MCF 10A (cell line): Measurements from ENCODE around the gene CDC25C. TPM values are rescaled to one million over a fixed set of nuclear protein-coding genes. Genes with fewer than 3 reads are reported as not detected.

ENCODE experiments used
- BruUV-seq: library from RNA; stranded (reverse); fragments of 400-500 nt; replicated peaks from 2 replicates; lab custom pipeline; 2021; lab: Mats Ljungman, UMichigan
- CTCF ChIA-PET: fragments of 300-600 bp; sonication (Branson Sonifier 250); formaldehyde crosslinking; extraction: SDS; loops from one replicate; lab custom pipeline; 2021; ENCODE audit warnings: antibody characterized with exemption, inconsistent platforms; lab: Yijun Ruan, JAX
- POLR2A ChIA-PET: fragments of 300-600, 350-650 bp; sonication (Branson Sonifier 250); formaldehyde crosslinking; extraction: SDS; loops from one replicate; lab custom pipeline; 2020; ENCODE audit warnings: antibody characterized with exemption, inconsistent platforms; lab: Yijun Ruan, JAX
- DNase-seq: peaks from one replicate; pipeline ENCODE4 v3.0.0-alpha.2; 2018; ENCODE audit not compliant: unreplicated experiment
- H3K27ac Mint-ChIP-seq: one replicate; pipeline ENCODE4 v1.8.0; 2022; ENCODE audit warnings: mild to moderate bottlenecking, low read depth, mixed read lengths; ENCODE audit not compliant: unreplicated experiment
- H3K27me3 Mint-ChIP-seq: one replicate; pipeline ENCODE4 v1.8.0; 2022; ENCODE audit warnings: mixed read lengths; ENCODE audit not compliant: insufficient read depth, unreplicated experiment
- H3K36me3 Mint-ChIP-seq: one replicate; pipeline ENCODE4 v1.8.0; 2022; ENCODE audit warnings: mild to moderate bottlenecking, moderate library complexity, mixed read lengths; ENCODE audit not compliant: insufficient read depth, unreplicated experiment
- H3K4me1 Mint-ChIP-seq: one replicate; pipeline ENCODE4 v1.8.0; 2022; ENCODE audit warnings: mixed read lengths; ENCODE audit not compliant: insufficient read depth, unreplicated experiment
- H3K4me3 Mint-ChIP-seq: one replicate; pipeline ENCODE4 v1.8.0; 2022; ENCODE audit warnings: mild to moderate bottlenecking, moderate library complexity, mixed read lengths; ENCODE audit not compliant: unreplicated experiment
- H3K9me3 Mint-ChIP-seq: one replicate; pipeline ENCODE4 v1.8.0; 2022; ENCODE audit warnings: mixed read lengths; ENCODE audit not compliant: unreplicated experiment
- intact Hi-C: fragments of 100-400 bp; cut with micrococcal nuclease; formaldehyde crosslinking; loops from 2 replicates; pipeline ENCODE4 v1.14.1; 2022
- total RNA-seq: library from RNA; stranded (reverse); gene quantifications from 2 replicates; pipeline ENCODE4 v1.2.3, GENCODE V29; 2022
- TF ChIP-seq, protein P1 (sequence below): fragments of 200-600 bp; IDR thresholded peaks from one replicate; pipeline ENCODE4 v1.8.0; 2022; ENCODE audit warnings: antibody characterized with exemption, mild to moderate bottlenecking; ENCODE audit not compliant: unreplicated experiment

CDC25C gene
- total RNA-seq, 1 experiment from 2014 or later, result 12.2 TPM

DNA sequence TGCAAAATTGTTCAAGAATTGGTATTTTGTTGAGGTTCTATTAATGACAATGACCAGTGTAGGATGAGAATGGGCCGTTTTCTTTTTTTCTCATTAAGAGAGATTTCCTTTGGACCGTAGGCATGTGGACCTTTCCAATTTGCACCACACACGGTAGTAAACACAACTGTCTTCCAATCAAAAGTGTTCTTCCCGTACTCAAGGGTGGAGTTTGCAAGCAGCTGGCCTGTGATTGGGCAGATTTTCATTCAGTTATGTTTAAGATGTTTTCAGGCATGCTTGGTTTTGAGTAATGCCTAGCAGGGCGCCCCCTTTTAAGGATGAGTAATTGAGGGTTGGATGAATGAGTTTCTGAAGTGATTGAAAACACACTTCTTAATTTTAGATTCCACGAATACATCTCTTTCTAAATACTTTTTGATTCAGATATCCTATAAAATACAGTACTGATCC, 23.3 kb upstream of the CDC25C start:
- H3K9me3 Mint-ChIP-seq, result peaks cover 9% of the 10 kb centered on the region
- no TSS peak for BruUV-seq
- POLR2A ChIA-PET, result interaction anchor here (0.5 to 9.3 kb wide), 19 partner anchors 11 to 808 kb away, joined by 3 to 395 read pairs (median 5); partner anchors contain the start of genes BRD8, CDC23, CDC25C and EGR1
- peak overlapping the region; percentile 98 for H3K27ac Mint-ChIP-seq
- H3K4me3 Mint-ChIP-seq, result peak overlapping the region; percentile 99
- no peaks in the 10 kb centered on the region for H3K27me3 Mint-ChIP-seq
- peak; percentile 86 for DNase-seq
- TF ChIP-seq, protein P1, sequence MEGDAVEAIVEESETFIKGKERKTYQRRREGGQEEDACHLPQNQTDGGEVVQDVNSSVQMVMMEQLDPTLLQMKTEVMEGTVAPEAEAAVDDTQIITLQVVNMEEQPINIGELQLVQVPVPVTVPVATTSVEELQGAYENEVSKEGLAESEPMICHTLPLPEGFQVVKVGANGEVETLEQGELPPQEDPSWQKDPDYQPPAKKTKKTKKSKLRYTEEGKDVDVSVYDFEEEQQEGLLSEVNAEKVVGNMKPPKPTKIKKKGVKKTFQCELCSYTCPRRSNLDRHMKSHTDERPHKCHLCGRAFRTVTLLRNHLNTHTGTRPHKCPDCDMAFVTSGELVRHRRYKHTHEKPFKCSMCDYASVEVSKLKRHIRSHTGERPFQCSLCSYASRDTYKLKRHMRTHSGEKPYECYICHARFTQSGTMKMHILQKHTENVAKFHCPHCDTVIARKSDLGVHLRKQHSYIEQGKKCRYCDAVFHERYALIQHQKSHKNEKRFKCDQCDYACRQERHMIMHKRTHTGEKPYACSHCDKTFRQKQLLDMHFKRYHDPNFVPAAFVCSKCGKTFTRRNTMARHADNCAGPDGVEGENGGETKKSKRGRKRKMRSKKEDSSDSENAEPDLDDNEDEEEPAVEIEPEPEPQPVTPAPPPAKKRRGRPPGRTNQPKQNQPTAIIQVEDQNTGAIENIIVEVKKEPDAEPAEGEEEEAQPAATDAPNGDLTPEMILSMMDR, result no peak
- intact Hi-C loops, result loop anchor here (5.0 to 10.0 kb wide), 2 partner anchors 133 to 150 kb away; no protein-coding TSS in a partner anchor
- peaks cover 15% of the 10 kb centered on the region for H3K36me3 Mint-ChIP-seq
- peaks cover 47% of the 10 kb centered on the region for H3K4me1 Mint-ChIP-seq
- CTCF ChIA-PET, result interaction anchor here (0.6 to 8.0 kb wide), 19 partner anchors 15 to 192 kb away, joined by 3 to 323 read pairs (median 13); partner anchors contain the start of genes CDC25C, EGR1, FAM53C and KIF20A

- CTCF ChIA-PET, result interaction anchor here (0.5 to 8.0 kb wide), 21 partner anchors 15 to 244 kb away, joined by 3 to 323 read pairs (median 12); partner anchors contain the start of genes CDC23, CDC25C, EGR1 and FAM53C
- no peaks in the 10 kb centered on the region for H3K27me3 Mint-ChIP-seq
- peaks cover 9% of the 10 kb centered on the region for H3K9me3 Mint-ChIP-seq
- peak overlapping the region; percentile 98 for H3K27ac Mint-ChIP-seq
- H3K36me3 Mint-ChIP-seq, result peaks cover 15% of the 10 kb centered on the region
- POLR2A ChIA-PET, result interaction anchor here (0.5 to 9.3 kb wide), 21 partner anchors 12 to 955 kb away, joined by 3 to 395 read pairs (median 8); partner anchors contain the start of genes BRD8, CDC23, CDC25C and EGR1
- peak overlapping the region; percentile 99 for H3K4me3 Mint-ChIP-seq
- DNase-seq, result no peak
- intact Hi-C loops, result loop anchor here (5.0 to 10.0 kb wide), 2 partner anchors 132 to 150 kb away; no protein-coding TSS in a partner anchor
- TSS peak; percentile 33 for BruUV-seq
- H3K4me1 Mint-ChIP-seq, result peaks cover 51% of the 10 kb centered on the region
- TF ChIP-seq, protein P1, result no peak
Observed at GRCh38 chr5:138354387-138354786, 22.8 kb upstream of the CDC25C start.

- TF ChIP-seq, protein P1, result no peak
- peaks cover 51% of the 10 kb centered on the region for H3K4me1 Mint-ChIP-seq
- H3K27me3 Mint-ChIP-seq, result no peaks in the 10 kb centered on the region
- BruUV-seq, result no TSS peak
- peaks cover 9% of the 10 kb centered on the region for H3K9me3 Mint-ChIP-seq
- ChIA-PET CTCF (interaction anchor here (0.6 to 8.0 kb wide), 46 partner anchors 8 to 1803 kb away, joined by 3 to 323 read pairs (median 5); partner anchors contain the start of genes BRD8, CDC23, CDC25C and EGR1), POLR2A (interaction anchor here (0.5 to 9.3 kb wide), 26 partner anchors 13 to 1949 kb away, joined by 3 to 395 read pairs (median 6); partner anchors contain the start of genes BRD8, CDC23, CDC25C and EGR1)
- peak overlapping the region; percentile 99 for H3K4me3 Mint-ChIP-seq
- DNase-seq, result no peak
- H3K36me3 Mint-ChIP-seq, result peaks cover 17% of the 10 kb centered on the region
- intact Hi-C loops, result loop anchor here (1.0 to 10.0 kb wide), 3 partner anchors 131 to 173 kb away; no protein-coding TSS in a partner anchor
- peak overlapping the region; percentile 98 for H3K27ac Mint-ChIP-seq
Observed at GRCh38 chr5:138353560-138354080, 22.0 kb upstream of the CDC25C start.
